Bronchial epithelial cell (primary cell): ENCODE data around the gene TCF4. TPM values are rescaled to one million over a fixed set of nuclear protein-coding genes. Genes with fewer than 3 reads are reported as not detected.

ENCODE experiments used
- DNase-seq: peaks from one replicate; pipeline ENCODE4 v3.0.0-alpha.2; 2010; ENCODE audit warnings: low read depth
- FAIRE-seq: peaks from 2 replicates; lab custom pipeline; 2011; peaks lifted over from hg19 to GRCh38; lab: Jason Lieb, UNC
- H3K27me3 ChIP-seq: 2 replicates; pipeline ENCODE4 v1.5.1; 2011; ENCODE audit warnings: low read length; ENCODE audit not compliant: control insufficient read depth, insufficient read depth
- H3K36me3 ChIP-seq: 2 replicates; pipeline ENCODE4 v1.5.1; 2011; ENCODE audit warnings: low read length; ENCODE audit not compliant: control insufficient read depth, insufficient read depth
- H3K4me3 ChIP-seq: 2 replicates; pipeline ENCODE4 v1.5.1; 2011; ENCODE audit warnings: mild to moderate bottlenecking, low read depth, low read length, control low read depth
- total RNA-seq: library from RNA; depleted of rRNA; stranded (reverse); fragments of >200 nt; gene quantifications from 2 replicates; pipeline ENCODE4 v1.2.1, GENCODE V29; 2014
- TF ChIP-seq, protein P1 (sequence below): IDR thresholded peaks from 2 replicates; pipeline ENCODE4 v1.5.1; 2011; ENCODE audit warnings: mild to moderate bottlenecking, moderate library complexity, low read length, control low read depth, inconsistent platforms; ENCODE audit not compliant: insufficient read depth, severe bottlenecking

Gene TCF4
- total RNA-seq, 1 donor from 2014 or later = 10.0 TPM

DNA sequence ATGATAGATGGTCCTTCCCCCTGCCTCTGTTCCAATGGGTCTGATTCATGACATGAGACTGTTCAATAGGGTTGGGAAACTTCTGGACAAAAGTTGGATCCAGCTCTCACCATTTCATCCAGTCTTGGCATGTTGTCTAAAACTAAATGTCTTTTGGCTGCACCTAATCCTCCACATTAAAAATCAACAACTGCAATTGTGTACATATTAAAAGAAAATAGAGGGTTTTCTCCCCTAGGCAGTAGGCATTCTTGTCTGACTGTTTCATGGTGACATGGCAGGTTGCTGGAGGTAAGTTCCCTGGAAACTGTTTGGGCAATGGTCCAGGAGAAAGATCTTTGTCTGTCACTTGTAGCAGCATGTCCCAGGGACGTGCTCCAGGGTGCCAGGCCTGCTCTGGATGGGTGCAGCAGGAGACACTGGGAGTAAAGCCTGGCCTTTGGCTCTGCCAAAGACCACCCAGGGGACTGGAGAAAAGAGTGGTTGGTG, 135.8 kb downstream of the TCF4 start:
- DNase-seq = peak; percentile 89
- FAIRE-seq = no peak
- TF ChIP-seq, protein P1, sequence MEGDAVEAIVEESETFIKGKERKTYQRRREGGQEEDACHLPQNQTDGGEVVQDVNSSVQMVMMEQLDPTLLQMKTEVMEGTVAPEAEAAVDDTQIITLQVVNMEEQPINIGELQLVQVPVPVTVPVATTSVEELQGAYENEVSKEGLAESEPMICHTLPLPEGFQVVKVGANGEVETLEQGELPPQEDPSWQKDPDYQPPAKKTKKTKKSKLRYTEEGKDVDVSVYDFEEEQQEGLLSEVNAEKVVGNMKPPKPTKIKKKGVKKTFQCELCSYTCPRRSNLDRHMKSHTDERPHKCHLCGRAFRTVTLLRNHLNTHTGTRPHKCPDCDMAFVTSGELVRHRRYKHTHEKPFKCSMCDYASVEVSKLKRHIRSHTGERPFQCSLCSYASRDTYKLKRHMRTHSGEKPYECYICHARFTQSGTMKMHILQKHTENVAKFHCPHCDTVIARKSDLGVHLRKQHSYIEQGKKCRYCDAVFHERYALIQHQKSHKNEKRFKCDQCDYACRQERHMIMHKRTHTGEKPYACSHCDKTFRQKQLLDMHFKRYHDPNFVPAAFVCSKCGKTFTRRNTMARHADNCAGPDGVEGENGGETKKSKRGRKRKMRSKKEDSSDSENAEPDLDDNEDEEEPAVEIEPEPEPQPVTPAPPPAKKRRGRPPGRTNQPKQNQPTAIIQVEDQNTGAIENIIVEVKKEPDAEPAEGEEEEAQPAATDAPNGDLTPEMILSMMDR = no peak
- no peaks in the 10 kb centered on the region for H3K36me3 ChIP-seq
- no peaks in the 10 kb centered on the region for H3K27me3 ChIP-seq
- H3K4me3 ChIP-seq = no peak overlapping the region

DNA sequence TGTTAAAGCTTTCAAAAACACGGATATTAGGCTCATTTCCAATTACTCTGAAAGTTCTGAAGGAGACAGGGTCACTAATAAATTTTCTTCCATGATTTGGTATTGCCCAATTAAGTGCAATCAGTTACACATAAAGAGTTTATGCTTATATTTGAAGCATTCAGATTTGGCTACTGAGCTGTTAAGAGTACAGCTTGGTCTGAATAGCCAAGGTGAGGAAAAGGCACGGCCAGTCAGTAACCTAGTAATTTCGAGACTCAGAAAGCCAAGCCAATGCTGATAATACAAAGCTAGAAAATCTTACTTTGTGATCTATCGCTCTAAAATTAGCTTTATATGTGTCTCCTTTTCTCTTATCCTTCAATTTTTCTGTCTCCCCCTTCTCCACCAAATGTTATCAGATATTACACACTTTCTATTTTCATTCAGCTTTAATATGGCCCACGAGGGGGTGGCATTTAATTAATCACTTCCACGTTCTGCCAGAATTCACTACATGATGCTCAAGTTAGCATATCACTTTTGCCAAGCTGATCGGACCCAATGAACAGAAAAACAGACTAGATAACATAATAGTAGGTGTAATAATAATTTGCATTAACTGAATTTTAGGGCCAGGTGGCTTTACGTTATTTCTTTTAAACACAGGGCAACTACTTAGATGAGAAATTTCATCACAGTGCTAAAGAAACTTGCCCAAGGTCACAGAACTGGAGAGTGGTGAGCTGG, 138.4 kb downstream of the TCF4 start:
- TF ChIP-seq, protein P1 = no peak
- DNase-seq (no peak), FAIRE-seq (no peak)
- no peak overlapping the region for H3K4me3 ChIP-seq
- H3K27me3 ChIP-seq = no peaks in the 10 kb centered on the region
- no peaks in the 10 kb centered on the region for H3K36me3 ChIP-seq

DNA sequence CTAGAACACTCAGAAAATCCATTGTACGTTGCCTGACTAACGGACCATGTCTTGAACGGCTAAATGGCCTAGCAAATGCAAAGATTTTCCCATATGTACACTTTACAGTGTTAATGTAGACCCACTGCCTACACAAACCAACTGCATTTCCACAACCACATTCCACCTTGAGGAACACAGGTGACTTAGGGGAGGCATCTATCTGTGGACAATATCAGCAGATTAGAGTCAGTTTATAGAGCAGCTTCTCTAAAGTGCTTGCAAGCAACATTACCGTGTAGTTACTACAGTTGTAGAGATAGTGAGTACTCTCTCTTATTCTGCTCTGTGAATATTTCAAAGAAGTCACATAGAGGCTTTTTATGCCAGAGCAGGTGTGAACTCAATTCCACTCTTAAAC, 139.6 kb downstream of the TCF4 start:
- H3K27me3 ChIP-seq = no peaks in the 10 kb centered on the region
- FAIRE-seq (no peak), DNase-seq (no peak)
- no peak overlapping the region for H3K4me3 ChIP-seq
- H3K36me3 ChIP-seq = no peaks in the 10 kb centered on the region
- TF ChIP-seq, protein P1 = no peak

DNA sequence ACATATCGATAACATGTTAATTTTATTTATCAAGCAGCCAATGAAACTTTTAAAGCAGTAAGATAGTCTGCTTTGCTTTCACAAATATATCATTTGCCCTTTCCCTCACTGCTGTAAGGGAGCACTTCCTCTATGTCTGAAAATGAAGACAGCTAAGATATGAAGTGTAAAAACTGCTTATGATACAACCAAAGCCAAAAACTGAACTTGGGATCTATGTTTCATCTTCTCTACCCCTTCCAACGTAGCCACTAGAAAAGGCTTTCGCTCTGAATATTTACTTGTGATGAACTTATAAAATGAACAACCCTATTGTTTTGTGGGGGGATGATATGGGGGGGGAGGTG, 140.3 kb downstream of the TCF4 start:
- H3K27me3 ChIP-seq = no peaks in the 10 kb centered on the region
- H3K4me3 ChIP-seq = no peak overlapping the region
- no peaks in the 10 kb centered on the region for H3K36me3 ChIP-seq
- TF ChIP-seq, protein P1 = no peak
- DNase-seq (no peak), FAIRE-seq (no peak)

DNA sequence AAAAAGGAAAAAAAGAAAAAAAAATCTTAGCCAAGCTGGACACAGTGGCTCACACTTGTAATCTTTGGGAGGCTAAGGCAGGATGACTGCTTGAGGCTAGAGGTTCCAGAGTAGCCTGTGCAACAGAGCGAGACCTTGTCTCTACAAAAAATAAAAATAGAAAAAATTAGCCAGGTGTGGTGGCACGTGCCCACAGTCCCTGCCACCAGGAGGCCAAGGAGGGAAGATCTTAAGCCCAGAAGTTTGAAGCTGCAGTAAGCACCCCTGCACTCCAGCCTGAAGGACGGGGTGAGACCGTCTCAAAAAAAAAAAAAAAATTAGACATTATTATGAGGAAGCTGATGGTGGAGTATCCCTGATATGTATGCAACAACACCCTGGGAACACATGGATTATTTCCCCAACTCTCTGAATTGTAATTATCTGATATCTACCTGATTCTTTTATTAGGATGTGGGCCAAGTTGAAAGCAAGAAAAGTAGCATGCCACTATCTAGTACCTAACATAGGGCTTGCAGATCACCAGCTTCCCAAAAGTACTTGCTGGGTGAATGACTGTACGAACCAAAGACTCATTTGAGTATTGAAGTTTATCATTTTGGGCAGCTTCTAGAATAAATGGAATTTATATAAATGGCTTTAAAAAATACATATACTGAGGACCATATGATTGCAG, 140.9 kb downstream of the TCF4 start:
- no peaks in the 10 kb centered on the region for H3K27me3 ChIP-seq
- no peak overlapping the region for H3K4me3 ChIP-seq
- DNase-seq (no peak), FAIRE-seq (no peak)
- H3K36me3 ChIP-seq = no peaks in the 10 kb centered on the region
- TF ChIP-seq, protein P1 = no peak
